CD14-positive monocyte (primary cell): Measurements from ENCODE around the gene AARS2. TPM values are rescaled to one million over a fixed set of nuclear protein-coding genes. Genes with fewer than 3 reads are reported as not detected.

Source experiments
- DNase-seq, 3 donors: peaks; one replicate each; pipeline ENCODE4 v3.0.0-alpha.2; 2011 to 2022
- H2AFZ ChIP-seq: 2 replicates; pipeline ENCODE4 v1.6.0; 2012; ENCODE audit warnings: mild to moderate bottlenecking, low read depth, low read length, inconsistent platforms; ENCODE audit not compliant: insufficient read depth, poor library complexity, severe bottlenecking
- H3K27ac ChIP-seq, 2 donors: 1 replicate in 1 of 2; 2 replicates in 1 of 2; pipeline ENCODE4 v1.5.1; 2012 to 2013; ENCODE audit warnings: low read length in 2 of 2, control low read depth in 1 of 2, inconsistent platforms in 1 of 2, low read depth in 1 of 2, mild to moderate bottlenecking in 1 of 2
- H3K27me3 ChIP-seq, 2 donors: one replicate each; pipeline versions ENCODE4 v1.6.0 to v1.6.1; 2011 to 2013; ENCODE audit warnings: low read length in 2 of 2; ENCODE audit not compliant: control insufficient read depth in 2 of 2, insufficient read depth in 2 of 2
- H3K36me3 ChIP-seq, 2 donors: replicated peaks in 1 of 2; 1 replicate in 1 of 2; 2 replicates in 1 of 2; pipeline versions ENCODE4 v1.5.1 to v1.6.1; 2012 to 2013; ENCODE audit warnings: low read length in 2 of 2, control low read depth in 1 of 2, inconsistent platforms in 1 of 2, mild to moderate bottlenecking in 1 of 2; ENCODE audit not compliant: insufficient read depth in 2 of 2, control insufficient read depth in 1 of 2
- H3K4me1 ChIP-seq, 2 donors: 1 replicate in 1 of 2; 2 replicates in 1 of 2; pipeline versions ENCODE4 v1.5.1 to v1.6.1; 2012 to 2013; ENCODE audit warnings: low read length in 2 of 2, control low read depth in 1 of 2, inconsistent platforms in 1 of 2, mild to moderate bottlenecking in 1 of 2, moderate library complexity in 1 of 2; ENCODE audit not compliant: insufficient read depth in 2 of 2, control insufficient read depth in 1 of 2
- H3K4me2 ChIP-seq: replicated peaks from 2 replicates; pipeline ENCODE3; 2012; ENCODE audit warnings: low read length, moderate library complexity, mild to moderate bottlenecking; ENCODE audit not compliant: poor library complexity, severe bottlenecking; ENCODE audit errors: extremely low read depth
- H3K4me3 ChIP-seq, 3 experiments: fragments of 200-600 bp in 1 of 3; sonication (generic) in 1 of 3; replicated peaks in 1 of 3; 1 replicate in 2 of 3; 2 replicates in 1 of 3; pipeline ENCODE4 v1.5.1; 2011 to 2013; ENCODE audit warnings: low read length in 3 of 3, mild to moderate bottlenecking in 3 of 3, control low read depth in 2 of 3, low read depth in 2 of 3, inconsistent platforms in 1 of 3, moderate library complexity in 1 of 3
- H3K79me2 ChIP-seq: 2 replicates; pipeline ENCODE4 v1.6.0; 2012; ENCODE audit warnings: mild to moderate bottlenecking, control low read depth, inconsistent platforms, low read length, moderate library complexity; ENCODE audit not compliant: insufficient read depth
- H3K9ac ChIP-seq: 2 replicates; pipeline ENCODE4 v1.6.0; 2017; ENCODE audit warnings: low read length, mild to moderate bottlenecking; ENCODE audit not compliant: insufficient read depth, poor library complexity, severe bottlenecking
- H3K9me3 ChIP-seq, 2 donors: replicated peaks in 1 of 2; 1 replicate in 1 of 2; 2 replicates in 1 of 2; pipeline versions ENCODE4 v1.5.1 to v1.6.1; 2012 to 2013; ENCODE audit warnings: low read length in 2 of 2, control low read depth in 1 of 2; ENCODE audit not compliant: control insufficient read depth in 1 of 2, insufficient read depth in 1 of 2
- H4K20me1 ChIP-seq: 2 replicates; pipeline ENCODE4 v1.6.0; 2012; ENCODE audit warnings: mild to moderate bottlenecking, low read length, control low read depth, moderate library complexity; ENCODE audit not compliant: insufficient read depth
- H3K27ac Mint-ChIP-seq, 7 donors: one replicate each; pipeline ENCODE4 v1.8.0; 2020; ENCODE audit warnings: mild to moderate bottlenecking in 7 of 7, mixed read lengths in 7 of 7, moderate library complexity in 6 of 7, inconsistent platforms in 2 of 7
- H3K27me3 Mint-ChIP-seq, 3 donors: one replicate each; pipeline ENCODE4 v1.8.0; 2021 to 2022; ENCODE audit warnings: low read depth in 3 of 3, mild to moderate bottlenecking in 3 of 3, mixed read lengths in 3 of 3, moderate library complexity in 3 of 3, inconsistent platforms in 1 of 3
- H3K36me3 Mint-ChIP-seq, 2 donors: one replicate each; pipeline ENCODE4 v1.8.0; 2020; ENCODE audit warnings: mixed read lengths in 2 of 2, inconsistent platforms in 1 of 2, mild to moderate bottlenecking in 1 of 2
- H3K4me1 Mint-ChIP-seq: one replicate; pipeline ENCODE4 v1.8.0; 2020; ENCODE audit warnings: mild to moderate bottlenecking, mixed read lengths
- H3K4me3 Mint-ChIP-seq, 2 donors: one replicate each; pipeline ENCODE4 v1.8.0; 2020; ENCODE audit warnings: mild to moderate bottlenecking in 2 of 2, mixed read lengths in 2 of 2, moderate library complexity in 1 of 2
- H3K9me3 Mint-ChIP-seq, 7 donors: one replicate each; pipeline ENCODE4 v1.8.0; 2020 to 2022; ENCODE audit warnings: mixed read lengths in 7 of 7, mild to moderate bottlenecking in 6 of 7, moderate library complexity in 6 of 7, inconsistent platforms in 2 of 7
- CTCF ChIP-seq: fragments of 200-600 bp; IDR thresholded peaks from one replicate; pipeline ENCODE4 v1.8.0; 2022; ENCODE audit warnings: antibody characterized with exemption, mild to moderate bottlenecking
- WGBS: methylation state at CpG from one replicate; pipeline ENCODE4 v1.1.5; 2013; ENCODE audit warnings: missing lambda C conversion rate; ENCODE audit not compliant: insufficient coverage; 5-methylcytosine and 5-hydroxymethylcytosine counted together
- intact Hi-C, 2 donors: fragments of 100-400 bp; cut with micrococcal nuclease; formaldehyde crosslinking; loops; one replicate each; pipeline versions ENCODE4 v1.15.0 to v1.15.1; 2023
- polyA plus RNA-seq, 3 donors: library from polyadenylated mRNA; depleted of rRNA in 1 of 3; unstranded in 2 of 3; stranded (reverse) in 1 of 3; fragments of 300-500 nt in 2 of 3; fragments of >200 nt in 1 of 3; fragmentation: Illumina TruSeq in 2 of 3; gene quantifications; 1 replicate in 2 of 3; 2 replicates in 1 of 3; pipeline ENCODE4 v1.2.3, GENCODE V29; 2012 to 2021

The AARS2 gene
- polyA plus RNA-seq, 3 donors: 1.8 to 4.5 (median 3.2) TPM

- Histone ChIP-seq H3K9me3 (peaks cover 0 to 14% of the 10 kb centered on the region in 2 donors), H3K27ac (no peak overlapping the region), H3K4me2 (no peak overlapping the region), H4K20me1 (no peaks in the 10 kb centered on the region), H3K79me2 (no peaks in the 10 kb centered on the region), H3K36me3 (no peaks in the 10 kb centered on the region), H3K27me3 (peaks cover 49 to 87% of the 10 kb centered on the region in 2 donors), H3K4me1 (peaks cover 9 to 18% of the 10 kb centered on the region in 2 donors), H3K4me3 (no peak overlapping the region), H2AFZ (no peak overlapping the region), H3K9ac (no peak overlapping the region)
- Mint-ChIP-seq H3K4me3 (peak overlapping the region in 1 of 2 donors; percentile 44), H3K4me1 (peaks cover 12% of the 10 kb centered on the region), H3K27me3 (peaks cover 72 to 85% (median 83%) of the 10 kb centered on the region in 3 donors), H3K9me3 (peaks cover 0 to 22% (median 9%) of the 10 kb centered on the region in 7 donors), H3K36me3 (peaks cover 4 to 10% of the 10 kb centered on the region in 2 donors), H3K27ac (no peak overlapping the region)
- intact Hi-C loops: no loop called here
- TF ChIP-seq CTCF: no peak
- no peak for DNase-seq
- 92% methylated on average over 3 of the region's 3 CpGs for WGBS
Measured at GRCh38 chr6:44272529-44272928, 40.6 kb downstream of the AARS2 start.

GRCh38 chr6:44271914-44272313 lies 41.2 kb downstream of the AARS2 start:
- Histone ChIP-seq H3K9me3 (peaks cover 0 to 14% of the 10 kb centered on the region in 2 donors), H3K4me1 (peaks cover 9 to 18% of the 10 kb centered on the region in 2 donors), H3K36me3 (no peaks in the 10 kb centered on the region), H3K4me2 (no peak overlapping the region), H3K27me3 (peaks cover 46 to 80% of the 10 kb centered on the region in 2 donors), H4K20me1 (no peaks in the 10 kb centered on the region), H3K79me2 (no peaks in the 10 kb centered on the region), H2AFZ (no peak overlapping the region), H3K27ac (no peak overlapping the region), H3K9ac (no peak overlapping the region), H3K4me3 (no peak overlapping the region)
- TF ChIP-seq CTCF: no peak
- Mint-ChIP-seq H3K4me3 (peak overlapping the region in 1 of 2 donors; percentile 80), H3K4me1 (peaks cover 14% of the 10 kb centered on the region), H3K27ac (no peak overlapping the region), H3K9me3 (peaks cover 0 to 20% (median 9%) of the 10 kb centered on the region in 7 donors), H3K36me3 (peaks cover 4 to 6% of the 10 kb centered on the region in 2 donors), H3K27me3 (peaks cover 66 to 82% (median 80%) of the 10 kb centered on the region in 3 donors)
- WGBS: no CpG with 5 or more reads among the region's 3 CpGs
- no peak for DNase-seq
- intact Hi-C loops: no loop called here
